Stimulated activated naive B cell treated with anti-CD40 and anti-IgM and Interleukin-4, amounts not matched to agents 10 μg/mL and 1 μg/mL and 100 μg/mL, for 72 hours (primary cell): ENCODE measurements around the gene ANK2.

Source experiments
- ATAC-seq, 2 donors: fragments of 150-1000 bp; cut with Tn5 transposase; replicated peaks; 2 replicates each; pipeline ENCODE4 v1.10.0; 2021; ENCODE audit warnings: moderate library complexity in 1 of 2
- DNase-seq: peaks from one replicate; pipeline ENCODE4 v3.0.0; 2021
- H3K27ac Mint-ChIP-seq: one replicate; pipeline ENCODE4 v1.8.0; 2022; ENCODE audit warnings: mild to moderate bottlenecking, mixed read lengths
- H3K27me3 Mint-ChIP-seq, 2 donors: one replicate each; pipeline ENCODE4 v1.8.0; 2022; ENCODE audit warnings: mixed read lengths in 2 of 2
- H3K36me3 Mint-ChIP-seq, 2 donors: one replicate each; pipeline ENCODE4 v1.8.0; 2022; ENCODE audit warnings: mixed read lengths in 2 of 2, mild to moderate bottlenecking in 1 of 2
- H3K4me1 Mint-ChIP-seq, 2 donors: one replicate each; pipeline ENCODE4 v1.8.0; 2022; ENCODE audit warnings: mixed read lengths in 2 of 2, mild to moderate bottlenecking in 1 of 2
- H3K4me3 Mint-ChIP-seq, 2 donors: one replicate each; pipeline ENCODE4 v1.8.0; 2022; ENCODE audit warnings: mild to moderate bottlenecking in 2 of 2, mixed read lengths in 2 of 2, moderate library complexity in 1 of 2
- H3K9me3 Mint-ChIP-seq, 2 donors: one replicate each; pipeline ENCODE4 v1.8.0; 2022; ENCODE audit warnings: mixed read lengths in 2 of 2, mild to moderate bottlenecking in 1 of 2

The ANK2 gene

DNA sequence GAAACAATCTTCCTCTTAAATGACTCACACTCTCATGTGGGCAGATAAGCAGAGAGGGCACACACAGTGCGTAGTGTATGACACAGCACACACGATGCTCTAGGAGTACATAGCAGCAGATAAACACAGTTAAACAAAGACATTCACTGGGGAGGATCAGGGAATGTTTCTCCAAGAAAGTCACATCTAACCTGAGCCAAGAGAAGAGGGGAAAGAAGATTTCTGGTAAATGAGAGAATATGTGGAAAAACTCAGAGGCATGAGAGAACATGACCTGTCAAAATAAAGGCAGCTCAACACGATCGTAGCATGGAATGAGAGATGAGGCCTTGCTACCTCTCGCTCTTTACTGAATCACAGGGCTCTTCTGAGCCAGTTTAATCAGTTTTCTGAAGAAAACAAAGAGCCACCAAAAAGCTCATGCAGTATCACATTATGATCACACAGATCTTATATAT is 251.0 kb downstream of the ANK2 start:
- no peaks in the 10 kb centered on the region for H3K4me1 Mint-ChIP-seq
- no peak overlapping the region for H3K4me3 Mint-ChIP-seq
- ATAC-seq (no peak), DNase-seq (no peak)
- no peak overlapping the region for H3K27ac Mint-ChIP-seq
- H3K27me3 Mint-ChIP-seq, result no peaks in the 10 kb centered on the region
- H3K36me3 Mint-ChIP-seq, result no peaks in the 10 kb centered on the region
- no peaks in the 10 kb centered on the region for H3K9me3 Mint-ChIP-seq

DNA sequence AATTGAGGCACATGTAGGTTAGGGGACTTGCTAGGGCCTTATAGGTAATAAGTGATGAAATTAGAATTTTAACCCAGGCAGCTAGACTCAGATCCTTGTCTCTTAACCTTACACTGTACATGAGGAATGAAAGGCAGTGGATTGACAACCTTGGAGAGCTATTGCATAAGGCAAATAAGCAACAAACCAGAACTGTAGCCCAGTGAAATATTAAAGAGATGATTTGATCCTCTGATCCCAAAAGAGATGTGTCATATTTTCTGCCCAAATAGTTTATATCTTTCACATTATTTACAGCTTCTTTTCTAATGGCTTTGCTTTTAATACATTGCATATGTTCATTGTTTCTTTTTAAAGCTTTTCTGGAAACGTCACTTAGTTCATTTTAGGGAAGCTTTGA is 252.6 kb downstream of the ANK2 start:
- no peaks in the 10 kb centered on the region for H3K9me3 Mint-ChIP-seq
- ATAC-seq (no peak), DNase-seq (no peak)
- no peaks in the 10 kb centered on the region for H3K27me3 Mint-ChIP-seq
- H3K36me3 Mint-ChIP-seq, result no peaks in the 10 kb centered on the region
- no peak overlapping the region for H3K27ac Mint-ChIP-seq
- H3K4me3 Mint-ChIP-seq, result no peak overlapping the region
- H3K4me1 Mint-ChIP-seq, result no peaks in the 10 kb centered on the region

GRCh38 chr4:113303315-113303714 is 253.9 kb downstream of the ANK2 start:
- Mint-ChIP-seq H3K4me1 (no peaks in the 10 kb centered on the region), H3K4me3 (no peak overlapping the region), H3K36me3 (no peaks in the 10 kb centered on the region), H3K27me3 (no peaks in the 10 kb centered on the region), H3K27ac (no peak overlapping the region), H3K9me3 (no peaks in the 10 kb centered on the region)
- DNase-seq (no peak), ATAC-seq (no peak)

DNA sequence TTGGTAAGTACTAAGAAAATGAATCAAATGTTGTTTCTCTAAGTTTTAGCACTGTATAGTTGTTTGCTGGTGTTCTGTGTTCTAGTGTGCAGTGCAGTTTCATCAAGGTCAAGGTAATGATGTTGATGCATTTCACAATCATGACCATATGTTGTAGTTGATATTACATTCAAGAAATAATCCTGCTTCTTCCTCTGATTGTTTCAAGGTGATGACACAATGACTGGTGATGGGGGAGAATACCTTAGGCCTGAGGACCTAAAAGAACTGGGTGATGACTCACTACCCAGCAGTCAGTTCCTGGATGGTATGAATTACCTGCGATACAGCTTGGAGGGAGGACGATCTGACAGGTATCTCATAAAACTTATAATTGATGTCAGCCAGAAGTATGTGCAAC is 261.6 kb downstream of the ANK2 start:
- Mint-ChIP-seq H3K4me1 (no peaks in the 10 kb centered on the region), H3K4me3 (no peak overlapping the region), H3K9me3 (no peaks in the 10 kb centered on the region), H3K27me3 (peaks cover 0 to 4% of the 10 kb centered on the region in 2 donors), H3K36me3 (no peaks in the 10 kb centered on the region), H3K27ac (no peak overlapping the region)
- ATAC-seq (no peak), DNase-seq (no peak)

- DNase-seq (no peak), ATAC-seq (no peak)
- Mint-ChIP-seq H3K4me1 (peaks cover 3 to 6% of the 10 kb centered on the region in 2 donors), H3K27me3 (peaks cover 0 to 4% of the 10 kb centered on the region in 2 donors), H3K36me3 (no peaks in the 10 kb centered on the region), H3K9me3 (no peaks in the 10 kb centered on the region), H3K4me3 (no peak overlapping the region), H3K27ac (no peak overlapping the region)
Observed at GRCh38 chr4:113312529-113312928, 263.1 kb downstream of the ANK2 start.

DNA sequence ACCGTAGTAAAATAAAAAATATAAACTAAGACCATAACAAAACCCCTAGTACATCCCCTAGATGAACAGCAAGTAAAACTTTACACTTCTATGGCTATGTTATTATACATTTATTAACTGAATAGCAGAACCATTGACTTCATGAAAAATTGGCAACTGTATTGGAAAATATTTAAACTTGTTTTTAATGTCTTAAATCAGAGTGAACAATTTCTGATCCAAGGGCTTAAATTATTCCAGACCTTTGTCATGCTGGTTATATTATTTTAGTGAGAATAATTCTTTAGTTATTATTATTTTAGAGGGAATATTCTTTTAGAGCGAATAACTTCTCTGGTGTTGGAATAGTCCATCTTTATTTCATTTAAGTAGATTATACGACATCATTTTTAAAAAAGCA is 265.0 kb downstream of the ANK2 start:
- DNase-seq, result no peak
- Mint-ChIP-seq H3K36me3 (no peaks in the 10 kb centered on the region), H3K27me3 (peaks cover 0 to 4% of the 10 kb centered on the region in 2 donors), H3K4me3 (no peak overlapping the region), H3K4me1 (peaks cover 6 to 7% of the 10 kb centered on the region in 2 donors), H3K27ac (no peak overlapping the region), H3K9me3 (no peaks in the 10 kb centered on the region)
- ATAC-seq, result no peak

GRCh38 chr4:113316879-113317278 is 267.4 kb downstream of the ANK2 start:
- peak; percentile 38 for DNase-seq
- peak overlapping the region; percentile 7 to 18 for H3K4me3 Mint-ChIP-seq

GRCh38 chr4:113317523-113317922 is 268.1 kb downstream of the ANK2 start:
- Mint-ChIP-seq H3K4me3 (no peak overlapping the region), H3K9me3 (no peaks in the 10 kb centered on the region), H3K27ac (peak overlapping the region; percentile 82), H3K27me3 (no peaks in the 10 kb centered on the region), H3K4me1 (peaks cover 6 to 7% of the 10 kb centered on the region in 2 donors), H3K36me3 (no peaks in the 10 kb centered on the region)
- no peak for DNase-seq
- no peak for ATAC-seq

More at GRCh38 chr4:113316879-113317278, 267.4 kb downstream of the ANK2 start:
- Mint-ChIP-seq H3K27ac (peak overlapping the region; percentile 48), H3K27me3 (no peaks in the 10 kb centered on the region), H3K36me3 (no peaks in the 10 kb centered on the region), H3K4me1 (peaks cover 6 to 7% of the 10 kb centered on the region in 2 donors), H3K9me3 (no peaks in the 10 kb centered on the region)
- peak; percentile 94 to 98 for ATAC-seq

GRCh38 chr4:113322736-113323135 is 273.3 kb downstream of the ANK2 start:
- Mint-ChIP-seq H3K27me3 (peaks cover 5% of the 10 kb centered on the region in 2 donors), H3K27ac (no peak overlapping the region), H3K9me3 (no peaks in the 10 kb centered on the region), H3K4me3 (no peak overlapping the region), H3K4me1 (peaks cover 3 to 8% of the 10 kb centered on the region in 2 donors), H3K36me3 (no peaks in the 10 kb centered on the region)
- DNase-seq (no peak), ATAC-seq (no peak)

DNA sequence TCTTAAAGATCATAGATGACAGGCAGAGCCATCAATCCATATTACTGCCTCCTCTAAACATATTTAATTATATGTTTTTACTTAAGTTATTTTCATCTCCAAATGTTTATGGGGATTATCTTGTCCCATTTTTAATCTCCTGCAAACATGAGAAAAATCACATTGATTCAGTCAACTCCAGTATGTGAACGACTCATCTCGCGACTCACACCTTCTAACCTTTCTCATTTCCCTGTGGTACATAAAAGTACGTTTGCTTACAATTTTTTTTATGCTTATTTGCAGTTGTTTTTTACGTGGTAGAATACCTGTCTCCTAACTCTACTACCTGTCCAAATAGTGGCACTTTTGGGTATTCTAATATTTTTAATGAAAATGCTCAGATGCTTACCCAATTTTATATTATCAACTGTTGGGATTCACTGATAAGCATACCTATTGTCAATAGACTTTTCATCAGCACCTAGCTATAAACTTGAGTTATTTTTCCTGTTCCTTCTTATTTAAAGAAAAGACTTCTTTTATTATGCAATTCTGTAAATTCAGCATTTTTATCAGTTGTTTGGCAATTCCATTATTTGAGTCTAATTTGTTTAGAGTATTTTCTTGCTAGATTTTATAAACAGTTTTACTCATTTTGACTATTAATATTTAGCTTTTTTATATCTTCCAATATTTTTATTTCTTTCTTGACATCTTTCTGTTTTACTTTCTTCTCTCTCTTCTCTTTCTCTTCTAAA is 276.6 kb downstream of the ANK2 start:
- H3K4me3 Mint-ChIP-seq, result no peak overlapping the region
- no peaks in the 10 kb centered on the region for H3K9me3 Mint-ChIP-seq

DNA sequence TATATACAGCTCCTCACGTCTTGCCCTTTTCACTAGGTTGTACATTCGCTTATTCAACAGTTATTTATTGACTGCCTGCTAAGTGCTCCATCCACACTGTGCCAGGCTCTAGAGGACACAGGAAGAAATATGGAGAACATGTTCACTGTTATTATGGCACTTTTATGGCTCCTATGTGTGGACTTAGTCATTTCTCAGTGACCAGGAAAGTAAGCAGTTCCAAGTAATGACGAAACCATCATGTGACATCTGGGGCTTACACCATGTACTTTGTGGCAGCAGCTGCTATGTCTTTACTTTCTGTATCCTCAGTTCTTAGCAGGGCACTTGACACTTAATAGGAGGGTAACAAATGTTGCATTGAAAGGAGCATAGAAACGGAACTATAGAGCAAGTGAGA is 278.0 kb downstream of the ANK2 start:
- Mint-ChIP-seq H3K4me3 (no peak overlapping the region), H3K36me3 (no peaks in the 10 kb centered on the region), H3K9me3 (no peaks in the 10 kb centered on the region), H3K27ac (no peak overlapping the region), H3K27me3 (peaks cover 6 to 8% of the 10 kb centered on the region in 2 donors), H3K4me1 (peaks cover 3 to 7% of the 10 kb centered on the region in 2 donors)
- no peak for ATAC-seq
- no peak for DNase-seq

More for the DNA sequence above, 276.6 kb downstream of the ANK2 start:
- Mint-ChIP-seq H3K36me3 (no peaks in the 10 kb centered on the region), H3K4me1 (peaks cover 3 to 7% of the 10 kb centered on the region in 2 donors), H3K27me3 (peaks cover 6 to 8% of the 10 kb centered on the region in 2 donors), H3K27ac (no peak overlapping the region)
- DNase-seq (no peak), ATAC-seq (no peak)

DNA sequence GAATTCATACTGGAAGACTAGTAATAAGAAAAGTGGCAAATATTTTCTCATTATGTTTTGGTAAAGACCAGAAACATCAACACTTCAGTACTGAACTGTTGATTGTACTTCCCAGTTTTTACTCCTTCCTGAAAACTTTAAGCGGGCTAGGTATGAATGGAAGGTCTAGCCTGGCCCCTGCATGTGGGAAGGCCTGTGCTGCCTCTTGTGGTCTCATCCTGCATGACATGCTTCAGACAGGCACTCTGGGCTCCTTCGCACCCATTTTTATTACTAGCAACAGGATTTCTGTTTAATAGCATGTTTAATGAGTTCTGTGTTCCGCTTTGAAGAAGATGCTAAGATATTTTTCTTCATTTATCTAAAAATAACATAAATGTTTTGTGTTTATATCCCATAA is 279.1 kb downstream of the ANK2 start:
- H3K27ac Mint-ChIP-seq, result no peak overlapping the region
- H3K27me3 Mint-ChIP-seq, result peaks cover 6 to 8% of the 10 kb centered on the region in 2 donors
- peaks cover 2 to 6% of the 10 kb centered on the region in 2 donors for H3K4me1 Mint-ChIP-seq
- H3K9me3 Mint-ChIP-seq, result no peaks in the 10 kb centered on the region
- ATAC-seq (peak; percentile 48 to 52), DNase-seq (no peak)
- no peaks in the 10 kb centered on the region for H3K36me3 Mint-ChIP-seq
- H3K4me3 Mint-ChIP-seq, result no peak overlapping the region

- DNase-seq, result no peak
- Mint-ChIP-seq H3K9me3 (no peaks in the 10 kb centered on the region), H3K27me3 (peaks cover 6 to 11% of the 10 kb centered on the region in 2 donors), H3K4me3 (no peak overlapping the region), H3K36me3 (no peaks in the 10 kb centered on the region), H3K4me1 (no peaks in the 10 kb centered on the region), H3K27ac (no peak overlapping the region)
- ATAC-seq, result no peak
Observed at GRCh38 chr4:113330200-113330599, 280.7 kb downstream of the ANK2 start.

DNA sequence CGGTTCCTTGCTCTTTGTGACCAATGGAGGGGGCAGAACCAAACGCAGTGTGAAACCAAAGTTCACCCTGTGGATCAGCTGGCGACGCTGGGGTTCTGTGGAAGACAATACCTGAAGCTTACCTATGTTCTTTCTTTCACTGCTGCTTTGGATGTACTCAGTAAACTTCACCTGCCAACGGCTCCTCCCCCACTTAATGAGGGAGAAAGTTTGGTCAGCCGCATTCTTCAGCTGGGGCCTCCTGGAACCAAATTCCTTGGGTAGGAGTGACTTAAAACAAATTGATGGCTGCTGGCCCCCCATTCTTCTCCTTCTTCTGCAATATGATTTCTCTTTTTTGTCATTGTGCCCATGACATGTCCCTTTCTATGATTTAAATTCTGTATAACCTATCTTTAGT is 282.4 kb downstream of the ANK2 start:
- Mint-ChIP-seq H3K4me3 (no peak overlapping the region), H3K9me3 (no peaks in the 10 kb centered on the region), H3K27me3 (peaks cover 6 to 14% of the 10 kb centered on the region in 2 donors), H3K36me3 (no peaks in the 10 kb centered on the region), H3K27ac (no peak overlapping the region), H3K4me1 (no peaks in the 10 kb centered on the region)
- ATAC-seq (no peak), DNase-seq (no peak)

- H3K27ac Mint-ChIP-seq, result no peak overlapping the region
Observed at GRCh38 chr4:113332701-113333100, 283.2 kb downstream of the ANK2 start.

More at GRCh38 chr4:113332701-113333100, 283.2 kb downstream of the ANK2 start:
- Mint-ChIP-seq H3K4me1 (no peaks in the 10 kb centered on the region), H3K27me3 (peaks cover 2 to 10% of the 10 kb centered on the region in 2 donors), H3K4me3 (no peak overlapping the region), H3K9me3 (no peaks in the 10 kb centered on the region), H3K36me3 (no peaks in the 10 kb centered on the region)
- ATAC-seq (no peak), DNase-seq (no peak)
